Measurements from ENCODE around the gene ZBTB34. TPM values are rescaled to one million over a fixed set of nuclear protein-coding genes. Genes with fewer than 3 reads are reported as not detected.

The ZBTB34 gene
- total RNA-seq, 1 donor from 2014 or later = 16.1 TPM

DNA sequence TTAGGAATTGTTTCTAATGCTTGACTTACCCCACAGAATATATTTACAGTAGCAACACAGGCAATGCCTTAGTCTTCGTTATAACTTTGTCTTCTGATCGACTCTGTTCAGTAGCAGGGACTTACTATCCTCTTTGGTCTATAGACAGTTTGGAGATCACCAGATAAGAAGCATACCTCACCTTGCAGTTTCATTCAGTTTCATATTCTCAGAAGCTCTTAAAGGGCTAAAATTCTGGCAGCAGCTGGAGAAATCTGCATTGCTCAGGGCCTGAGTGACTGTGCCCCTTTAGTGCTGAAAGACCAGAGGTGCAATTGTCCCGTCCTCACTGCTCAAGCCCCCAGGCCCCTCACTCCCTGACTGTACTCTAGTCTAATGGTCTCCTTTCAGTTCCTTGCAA lies 29.6 kb upstream of the ZBTB34 start:
- H3K4me3 Mint-ChIP-seq = no peak overlapping the region
- H3K27me3 Mint-ChIP-seq (ENCODE audit: low read depth) = no peaks in the 10 kb centered on the region
- H3K4me1 Mint-ChIP-seq = no peaks in the 10 kb centered on the region
- no peak overlapping the region for H3K27ac Mint-ChIP-seq (ENCODE audit: unreplicated experiment)
- peaks cover 13% of the 10 kb centered on the region for H3K36me3 Mint-ChIP-seq (ENCODE audit: low read depth)
- TF ChIP-seq, protein P1, sequence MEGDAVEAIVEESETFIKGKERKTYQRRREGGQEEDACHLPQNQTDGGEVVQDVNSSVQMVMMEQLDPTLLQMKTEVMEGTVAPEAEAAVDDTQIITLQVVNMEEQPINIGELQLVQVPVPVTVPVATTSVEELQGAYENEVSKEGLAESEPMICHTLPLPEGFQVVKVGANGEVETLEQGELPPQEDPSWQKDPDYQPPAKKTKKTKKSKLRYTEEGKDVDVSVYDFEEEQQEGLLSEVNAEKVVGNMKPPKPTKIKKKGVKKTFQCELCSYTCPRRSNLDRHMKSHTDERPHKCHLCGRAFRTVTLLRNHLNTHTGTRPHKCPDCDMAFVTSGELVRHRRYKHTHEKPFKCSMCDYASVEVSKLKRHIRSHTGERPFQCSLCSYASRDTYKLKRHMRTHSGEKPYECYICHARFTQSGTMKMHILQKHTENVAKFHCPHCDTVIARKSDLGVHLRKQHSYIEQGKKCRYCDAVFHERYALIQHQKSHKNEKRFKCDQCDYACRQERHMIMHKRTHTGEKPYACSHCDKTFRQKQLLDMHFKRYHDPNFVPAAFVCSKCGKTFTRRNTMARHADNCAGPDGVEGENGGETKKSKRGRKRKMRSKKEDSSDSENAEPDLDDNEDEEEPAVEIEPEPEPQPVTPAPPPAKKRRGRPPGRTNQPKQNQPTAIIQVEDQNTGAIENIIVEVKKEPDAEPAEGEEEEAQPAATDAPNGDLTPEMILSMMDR (conservative IDR thresholded peaks at IDR 0.05) = no peak
- no peak for DNase-seq (ENCODE audit: low read depth, low spot score)
- no peaks in the 10 kb centered on the region for H3K9me3 Mint-ChIP-seq

- DNase-seq (ENCODE audit: low read depth, low spot score) = no peak
- TF ChIP-seq, protein P1 (conservative IDR thresholded peaks at IDR 0.05) = no peak
- H3K36me3 Mint-ChIP-seq (ENCODE audit: low read depth) = peaks cover 10% of the 10 kb centered on the region
- no peak overlapping the region for H3K4me3 Mint-ChIP-seq
- no peaks in the 10 kb centered on the region for H3K27me3 Mint-ChIP-seq (ENCODE audit: low read depth)
- no peaks in the 10 kb centered on the region for H3K9me3 Mint-ChIP-seq
- H3K4me1 Mint-ChIP-seq = no peaks in the 10 kb centered on the region
- H3K27ac Mint-ChIP-seq (ENCODE audit: unreplicated experiment) = peak overlapping the region; percentile 52
These were observed 28.0 kb upstream of the ZBTB34 start for GRCh38 chr9:126832440-126832839.

DNA sequence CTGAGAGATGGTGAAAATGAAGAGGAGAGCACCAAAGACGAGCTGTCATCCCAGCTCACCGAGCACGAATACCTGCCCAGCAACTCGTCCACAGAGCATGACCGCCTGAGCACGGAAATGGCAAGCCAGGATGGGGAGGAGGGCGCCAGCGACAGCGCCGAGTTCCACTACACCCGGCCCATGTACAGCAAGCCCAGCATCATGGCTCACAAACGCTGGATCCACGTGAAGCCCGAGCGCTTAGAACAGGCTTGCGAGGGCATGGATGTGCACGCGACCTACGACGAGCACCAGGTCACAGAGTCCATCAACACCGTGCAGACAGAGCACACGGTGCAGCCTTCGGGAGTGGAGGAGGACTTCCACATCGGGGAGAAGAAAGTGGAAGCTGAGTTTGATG lies 27.4 kb upstream of the ZBTB34 start:
- peak overlapping the region; percentile 52 for H3K27ac Mint-ChIP-seq (ENCODE audit: unreplicated experiment)
- no peaks in the 10 kb centered on the region for H3K4me1 Mint-ChIP-seq
- no peak overlapping the region for H3K4me3 Mint-ChIP-seq
- peaks cover 10% of the 10 kb centered on the region for H3K36me3 Mint-ChIP-seq (ENCODE audit: low read depth)
- TF ChIP-seq, protein P1 (conservative IDR thresholded peaks at IDR 0.05) = no peak
- H3K9me3 Mint-ChIP-seq = no peaks in the 10 kb centered on the region
- DNase-seq (ENCODE audit: low read depth, low spot score) = no peak
- no peaks in the 10 kb centered on the region for H3K27me3 Mint-ChIP-seq (ENCODE audit: low read depth)

DNA sequence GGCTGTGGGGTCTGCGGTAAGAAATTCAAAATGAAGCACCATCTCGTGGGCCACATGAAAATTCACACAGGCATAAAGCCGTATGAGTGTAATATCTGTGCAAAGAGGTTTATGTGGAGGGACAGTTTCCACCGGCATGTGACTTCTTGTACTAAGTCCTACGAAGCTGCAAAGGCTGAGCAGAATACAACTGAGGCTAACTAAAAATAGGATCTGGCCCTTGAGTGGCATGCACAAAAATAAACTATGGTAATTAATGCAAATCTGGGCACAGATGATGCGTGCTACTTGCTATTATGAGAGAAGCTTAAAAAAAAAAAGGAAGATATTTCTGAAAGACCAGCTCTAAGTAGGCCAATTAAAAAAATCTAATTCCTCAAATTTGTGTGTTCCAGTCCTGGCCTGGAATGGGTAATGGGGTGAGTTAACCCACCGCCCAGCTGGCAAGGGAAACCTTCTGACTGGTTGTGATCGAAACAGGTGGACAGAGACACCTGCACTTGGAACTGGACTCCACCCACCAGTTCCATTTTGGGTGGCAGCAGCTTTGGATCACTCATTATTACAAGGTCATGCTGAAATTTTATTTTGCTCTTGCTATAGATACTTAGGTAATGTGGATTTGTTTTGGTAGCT lies 26.6 kb upstream of the ZBTB34 start:
- TF ChIP-seq, protein P1 (conservative IDR thresholded peaks at IDR 0.05) = no peak

GRCh38 chr9:126834672-126835071 lies 25.8 kb upstream of the ZBTB34 start:
- Mint-ChIP-seq H3K36me3 (ENCODE audit: low read depth) (peaks cover 13% of the 10 kb centered on the region), H3K4me3 (no peak overlapping the region), H3K27ac (ENCODE audit: unreplicated experiment) (no peak overlapping the region), H3K4me1 (no peaks in the 10 kb centered on the region), H3K27me3 (ENCODE audit: low read depth) (no peaks in the 10 kb centered on the region), H3K9me3 (no peaks in the 10 kb centered on the region)
- TF ChIP-seq, protein P1 (conservative IDR thresholded peaks at IDR 0.05) = no peak
- DNase-seq (ENCODE audit: low read depth, low spot score) = no peak

More for the DNA sequence above, 26.6 kb upstream of the ZBTB34 start:
- Mint-ChIP-seq H3K27ac (ENCODE audit: unreplicated experiment) (no peak overlapping the region), H3K36me3 (ENCODE audit: low read depth) (peaks cover 10% of the 10 kb centered on the region), H3K4me1 (no peaks in the 10 kb centered on the region), H3K27me3 (ENCODE audit: low read depth) (no peaks in the 10 kb centered on the region), H3K4me3 (no peak overlapping the region), H3K9me3 (no peaks in the 10 kb centered on the region)
- DNase-seq (ENCODE audit: low read depth, low spot score) = no peak
